GM19395 (cell line): ENCODE results near the gene PRKCE.

Experiments used
- ATAC-seq: cut with Tn5 transposase; IDR thresholded peaks from one replicate; pipeline ENCODE4 v1.9.1; 2021; ENCODE audit warnings: mild to moderate bottlenecking, moderate library complexity; ENCODE audit not compliant: unreplicated experiment

Gene PRKCE

DNA sequence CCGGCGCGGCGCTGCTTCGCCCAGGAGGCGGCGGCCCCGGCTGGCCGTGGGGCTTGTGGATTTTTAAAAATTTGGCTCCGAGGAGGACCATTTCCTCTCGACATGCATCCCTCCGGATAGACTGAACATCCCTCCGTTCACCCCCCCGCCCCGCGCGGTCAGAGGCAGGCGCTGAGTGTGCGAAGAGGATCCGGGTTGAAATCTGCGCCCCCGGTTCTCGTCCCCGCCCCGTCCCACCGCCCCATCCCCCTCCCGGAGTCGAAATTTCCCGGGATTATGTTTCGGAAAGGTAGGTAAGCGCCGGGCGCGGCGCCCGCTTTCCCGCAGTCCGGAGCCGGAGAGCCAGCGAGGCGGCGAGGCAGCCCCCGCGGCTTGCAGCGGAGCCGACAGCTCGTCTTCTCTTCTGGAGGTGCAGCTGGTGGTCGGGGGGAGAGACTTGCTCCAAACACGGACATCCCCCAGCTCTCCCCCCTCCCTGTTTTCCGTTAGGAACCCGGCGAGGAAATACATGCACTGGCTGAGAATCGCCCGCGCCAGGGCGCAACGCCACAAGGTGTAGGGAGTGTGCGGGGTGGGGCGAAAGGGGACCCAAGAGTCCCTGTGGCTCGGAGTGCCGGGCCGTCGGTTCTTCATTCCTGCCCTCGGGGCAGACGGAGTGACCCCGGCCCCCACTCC lies at the start of gene PRKCE:
TSS of gene PRKCE (plus strand) at position 261 of the 675 bp plus-strand sequence.
- ATAC-seq, result peak; percentile 18

DNA sequence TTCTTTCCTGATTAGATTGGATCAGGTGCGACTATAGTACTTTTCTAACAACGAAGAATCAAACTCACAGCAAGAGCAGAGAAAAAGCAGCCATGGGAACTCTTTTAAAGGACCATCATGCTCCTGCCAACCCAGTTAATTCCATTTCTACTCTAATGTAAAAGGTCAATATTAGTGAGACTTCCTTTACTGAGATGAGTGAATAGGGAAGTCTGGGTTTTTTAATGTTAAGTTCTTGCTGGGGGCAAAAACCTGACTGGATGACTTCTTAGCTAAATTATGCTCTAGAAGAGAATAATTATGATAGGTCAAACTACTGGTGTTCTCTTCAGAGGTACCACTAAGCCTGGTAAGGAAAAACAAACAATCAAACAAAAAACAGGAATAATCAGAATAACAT lies 48.9 kb upstream of the PRKCE start:
- ATAC-seq, result no peak

DNA sequence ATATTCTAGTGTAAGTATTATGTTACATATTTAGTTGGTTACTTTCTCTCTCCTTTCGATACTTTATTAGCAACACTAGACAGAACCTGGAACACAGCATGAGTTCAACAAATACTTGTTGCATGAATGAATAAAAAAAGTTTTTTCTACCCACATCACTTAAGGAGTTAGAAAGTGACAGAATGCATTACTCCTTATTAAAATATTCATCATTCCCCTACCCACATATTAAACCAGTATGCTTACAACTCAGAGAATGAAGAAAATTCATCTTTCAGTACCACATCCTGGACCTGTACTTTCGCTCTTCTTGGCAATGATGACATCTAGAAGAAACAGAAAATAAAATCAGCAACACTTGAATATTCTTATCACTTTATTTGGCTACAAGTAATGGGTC lies 46.4 kb upstream of the PRKCE start:
- no peak for ATAC-seq

DNA sequence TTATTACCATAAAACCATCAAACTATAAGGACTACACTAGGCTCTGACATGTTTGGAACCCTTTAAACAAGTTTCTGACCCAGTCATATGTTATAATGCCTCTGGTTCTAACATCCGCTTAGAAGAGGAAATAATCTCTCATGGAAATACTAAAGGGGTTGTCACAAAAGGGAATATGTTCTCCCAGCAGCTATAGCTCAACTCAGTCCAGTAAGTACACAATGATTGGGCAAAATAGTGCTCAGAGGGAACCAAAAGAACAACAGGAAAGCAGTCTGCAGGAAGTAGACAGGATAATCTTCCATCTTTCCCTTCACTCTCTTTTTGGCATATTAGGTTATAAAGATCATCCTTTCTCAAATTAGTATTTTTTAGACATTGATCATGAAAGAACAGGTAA lies 44.7 kb upstream of the PRKCE start:
- no peak for ATAC-seq

DNA sequence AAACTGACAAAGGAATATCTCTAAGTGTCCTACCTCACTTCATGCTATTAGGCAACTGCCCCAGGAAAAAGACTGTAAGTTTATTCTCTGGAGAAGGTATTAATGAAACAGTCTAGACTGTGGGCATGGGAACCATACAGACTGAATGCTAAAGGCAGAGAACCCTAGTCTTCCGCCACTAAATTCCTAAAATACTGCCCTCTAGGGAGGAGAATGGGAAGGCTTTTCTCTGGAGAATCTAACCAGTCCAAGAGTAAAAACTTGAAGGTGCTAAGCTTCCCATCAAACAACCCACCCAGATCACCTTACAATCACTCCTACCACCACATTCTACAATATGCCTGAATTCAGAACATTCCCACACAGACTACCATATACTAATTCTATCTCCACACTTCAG lies 43.8 kb upstream of the PRKCE start:
- no peak for ATAC-seq

DNA sequence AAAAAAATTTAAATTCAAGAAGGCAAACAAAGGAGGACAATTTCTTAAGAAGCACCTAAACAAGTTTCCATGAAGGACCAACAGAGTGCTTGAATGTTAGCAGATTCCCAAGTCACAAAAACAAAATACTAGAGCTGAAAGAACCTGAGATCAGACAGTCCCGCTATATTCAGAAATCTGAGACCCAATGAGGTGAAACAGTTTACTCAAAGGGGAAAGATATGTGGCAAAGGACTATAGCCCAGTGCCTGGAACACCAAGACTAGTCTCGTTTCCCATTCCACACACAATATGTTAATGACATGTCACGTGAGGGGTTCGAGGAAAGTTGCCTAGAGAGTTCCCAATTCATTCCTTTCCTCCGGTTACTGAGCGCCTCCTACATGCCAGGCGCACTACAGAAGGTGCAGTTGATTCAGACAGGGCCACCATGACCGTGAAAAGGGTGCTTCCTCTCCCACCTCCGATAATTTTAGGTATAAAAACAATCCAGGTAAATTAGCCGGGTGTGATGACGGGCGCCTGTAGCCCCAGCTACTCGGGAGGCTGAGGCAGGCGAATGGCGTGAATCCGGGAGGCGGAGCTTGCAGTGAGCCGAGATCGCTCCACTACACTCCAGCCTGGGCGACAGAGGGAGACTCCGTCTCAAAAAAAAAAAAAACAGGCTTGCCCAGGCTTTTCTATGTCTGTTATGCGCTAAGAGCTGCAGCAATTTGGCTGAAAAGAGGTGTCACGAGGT lies 41.0 kb upstream of the PRKCE start:
- ATAC-seq, result peak; percentile 66

DNA sequence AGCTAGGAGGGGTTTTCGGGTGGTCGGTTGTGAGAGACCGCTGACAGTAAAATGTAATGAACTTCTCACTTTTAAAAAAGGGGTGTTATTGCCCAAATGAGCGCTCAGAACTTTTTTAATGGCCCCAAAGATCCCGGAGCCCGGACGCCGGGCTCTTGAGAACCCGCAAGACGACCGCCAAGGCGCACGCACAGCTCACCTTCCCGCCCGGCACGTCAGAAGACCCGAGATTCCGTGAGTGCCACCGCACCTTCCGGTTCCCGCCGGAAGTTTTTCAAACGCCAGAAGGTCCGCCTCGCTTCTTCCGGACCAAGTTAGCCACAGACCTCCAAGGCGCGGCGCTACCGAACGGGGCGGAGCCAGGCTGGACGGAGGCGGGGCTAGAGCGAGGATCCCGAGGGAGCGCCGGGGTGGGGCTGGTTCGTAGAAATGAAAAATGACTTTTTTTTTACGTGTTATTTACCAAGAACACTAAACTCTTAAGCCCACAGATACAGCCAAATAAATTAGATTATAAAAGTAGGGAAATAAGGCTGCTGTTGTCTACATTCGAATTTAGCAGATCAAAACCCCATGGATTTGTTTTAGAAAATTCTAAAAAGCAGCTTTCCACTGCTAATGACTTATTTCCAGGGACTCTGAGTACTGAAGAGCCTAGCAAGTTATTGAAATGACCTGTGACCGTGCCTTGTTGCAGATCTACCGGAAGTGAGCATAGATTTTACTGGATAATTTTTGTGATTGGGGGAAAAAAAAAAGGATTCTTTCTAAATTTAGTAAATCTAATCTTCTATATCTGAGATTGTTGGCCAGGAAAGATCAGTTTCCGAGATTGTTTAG lies 40.2 kb upstream of the PRKCE start, which contains the start of gene SRBD1:
TSS of gene SRBD1 (minus strand) at position 248 of the 840 bp plus-strand sequence. CDS start 5,826 bp downstream, outside the sequence.
- peak; percentile 88 for ATAC-seq

DNA sequence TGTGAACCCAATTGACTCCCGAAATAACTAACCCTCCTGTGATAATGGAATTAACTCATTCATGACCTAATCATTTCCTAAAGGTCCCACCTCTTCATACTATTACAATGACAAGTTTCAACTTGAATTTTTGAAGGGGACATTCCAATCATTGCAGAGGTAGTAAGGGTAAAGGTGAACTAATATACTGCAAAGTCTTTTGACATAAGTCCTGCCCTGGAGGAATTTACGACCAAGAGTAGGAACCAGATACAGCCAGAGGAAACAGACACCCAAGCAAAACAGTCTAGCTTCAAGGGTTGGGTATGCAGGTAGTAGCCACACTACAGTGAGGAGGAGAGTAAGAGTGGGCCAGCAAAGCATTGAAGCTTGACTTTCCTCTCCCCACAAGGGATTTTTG lies 39.2 kb upstream of the PRKCE start:
- no peak for ATAC-seq

DNA sequence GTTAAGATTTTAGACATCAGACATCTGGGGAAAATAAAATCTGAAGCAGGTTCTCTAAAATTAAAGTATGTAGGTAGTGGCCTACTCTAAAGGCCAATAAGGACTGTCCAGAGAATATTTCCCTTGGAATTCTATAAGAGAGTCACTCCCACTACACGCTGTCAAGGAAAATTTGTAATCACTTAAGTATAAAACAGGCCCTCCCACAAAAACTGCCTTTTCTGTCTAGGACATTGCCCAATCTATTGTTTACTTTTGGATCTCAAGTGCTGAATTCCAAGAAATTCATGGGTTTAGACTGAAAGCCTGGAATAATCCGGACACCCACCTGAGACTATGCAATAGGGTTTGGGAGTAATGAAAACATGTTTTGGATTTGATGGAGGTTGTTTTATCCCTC lies 38.7 kb upstream of the PRKCE start:
- ATAC-seq, result no peak

DNA sequence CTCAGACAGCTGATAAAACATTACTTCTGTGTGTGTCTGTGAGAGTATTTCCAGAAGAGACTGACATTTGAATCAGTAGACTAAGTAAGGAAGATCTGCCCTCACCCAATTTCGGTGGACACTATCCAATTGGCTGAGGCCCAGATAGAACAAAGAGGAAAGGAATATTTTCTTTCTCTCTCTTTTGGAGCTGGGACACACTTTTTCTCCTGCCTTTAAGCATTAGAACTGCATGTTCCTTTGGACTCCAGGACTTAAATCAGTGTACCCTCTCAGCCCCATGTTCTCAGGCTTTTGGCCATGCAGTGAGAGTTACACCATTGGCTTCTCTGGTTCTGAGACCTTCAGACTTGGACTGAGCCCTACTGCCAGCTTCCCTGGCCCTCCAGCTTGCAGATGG lies 37.1 kb upstream of the PRKCE start:
- ATAC-seq, result no peak

DNA sequence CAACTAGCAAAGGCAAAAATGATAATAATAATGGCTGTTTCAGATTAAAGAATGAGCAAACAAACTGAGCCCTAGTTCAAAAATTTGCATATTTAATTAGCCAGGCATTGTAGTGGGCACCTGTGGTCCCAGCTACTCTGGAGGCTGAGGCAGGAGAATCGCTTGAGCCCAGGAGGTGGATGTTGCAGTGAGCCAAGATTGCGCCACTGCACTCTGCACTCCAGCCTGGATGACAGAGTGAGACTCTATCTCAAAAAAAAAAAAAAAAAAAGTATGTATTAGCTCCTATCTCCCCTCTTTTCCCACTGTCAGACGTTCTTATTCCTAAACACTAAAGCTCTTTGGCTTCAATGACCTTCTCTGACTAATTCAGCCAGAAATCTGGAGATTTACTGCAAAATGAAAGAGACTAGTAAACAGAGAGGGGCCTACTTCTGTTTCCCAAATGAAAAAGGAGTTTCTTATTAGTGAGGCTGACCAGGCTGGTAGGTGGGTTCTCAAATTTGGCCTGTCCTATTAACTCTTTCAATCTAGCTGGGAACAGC lies 36.5 kb upstream of the PRKCE start:
- ATAC-seq, result no peak

DNA sequence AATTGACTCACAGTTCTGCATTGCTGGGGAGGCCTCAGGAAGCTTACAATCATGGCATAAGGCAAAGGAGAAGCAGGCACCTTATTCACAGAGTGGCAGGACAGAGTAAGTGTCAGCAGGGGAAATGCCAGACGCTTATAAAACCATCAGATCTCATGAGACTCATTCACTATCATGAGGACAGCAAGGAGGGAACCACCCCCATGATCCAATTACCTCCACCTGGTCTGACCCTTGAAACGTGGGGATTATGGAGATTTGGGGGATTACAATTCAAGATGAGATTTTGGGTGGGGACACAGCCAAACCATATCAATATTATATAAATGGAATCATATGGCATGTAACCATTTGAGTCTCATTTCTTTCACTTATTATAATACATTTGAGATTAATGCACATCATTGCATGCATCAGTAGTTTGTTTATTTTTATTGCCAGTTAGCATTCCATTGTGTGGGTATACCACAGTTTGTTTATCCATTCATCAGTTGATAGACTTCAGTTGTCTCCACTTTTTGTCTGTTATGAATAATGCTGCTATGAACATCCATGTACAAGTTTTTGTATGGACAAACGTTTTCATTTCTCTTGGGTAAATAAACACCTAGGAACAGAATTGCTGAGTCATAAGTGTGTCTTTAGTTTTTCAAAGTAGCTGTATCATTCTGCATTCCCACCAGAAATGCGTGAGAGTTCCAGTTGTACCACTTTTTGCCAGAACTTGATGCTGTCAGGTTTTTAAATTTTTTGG lies 34.6 kb upstream of the PRKCE start:
- no peak for ATAC-seq

DNA sequence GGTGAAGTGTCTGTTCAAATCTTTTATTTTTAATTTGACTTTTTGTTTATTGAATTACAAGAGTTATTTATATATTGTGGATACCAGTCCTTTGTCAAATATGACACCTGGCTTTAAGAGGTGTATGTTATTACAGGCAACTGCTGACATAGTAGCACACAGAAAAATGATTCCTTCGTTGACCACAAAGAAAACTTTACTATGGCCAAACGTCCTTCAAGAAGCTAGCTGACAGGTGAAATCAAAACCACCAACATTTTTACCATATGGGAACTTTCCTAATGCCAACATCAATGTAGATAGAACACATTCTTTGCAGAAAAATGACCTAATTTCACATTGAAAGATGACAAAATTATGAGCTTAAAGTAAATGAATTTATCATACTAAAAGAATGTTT lies 34.0 kb upstream of the PRKCE start:
- no peak for ATAC-seq

DNA sequence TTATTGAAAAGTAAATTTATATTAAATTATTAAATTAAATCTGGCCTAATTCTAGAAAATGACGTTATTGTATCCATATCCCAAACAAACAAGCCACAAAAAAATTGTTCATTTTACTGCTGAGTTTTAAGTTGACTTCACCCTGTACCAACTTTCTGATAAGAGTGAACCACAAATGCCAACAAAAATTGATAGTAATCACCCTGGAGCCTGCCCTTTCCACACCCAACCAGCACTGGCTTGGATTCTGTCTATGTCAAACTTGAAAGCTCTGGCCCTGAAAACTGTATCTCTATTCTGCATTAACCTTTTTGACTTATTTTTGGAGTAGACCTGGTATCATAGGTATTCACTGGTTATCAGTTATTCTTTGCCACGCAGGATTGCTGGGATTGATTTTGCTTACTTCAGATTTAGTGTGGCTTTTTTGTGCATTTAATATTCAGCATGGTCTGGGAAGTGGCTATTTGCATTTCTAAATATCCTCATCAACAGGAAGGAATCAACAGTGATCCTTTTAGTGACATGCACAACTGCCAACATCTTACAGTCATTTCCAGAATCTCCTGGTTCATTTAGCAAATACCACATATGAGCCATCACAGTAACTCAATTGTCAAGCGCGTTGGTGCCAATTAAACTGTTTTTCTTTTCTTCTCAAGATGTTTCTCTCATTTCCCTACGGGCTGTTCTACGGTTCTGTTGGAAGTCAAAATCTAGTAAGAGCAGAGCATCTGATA lies 29.0 kb upstream of the PRKCE start:
- ATAC-seq, result no peak

DNA sequence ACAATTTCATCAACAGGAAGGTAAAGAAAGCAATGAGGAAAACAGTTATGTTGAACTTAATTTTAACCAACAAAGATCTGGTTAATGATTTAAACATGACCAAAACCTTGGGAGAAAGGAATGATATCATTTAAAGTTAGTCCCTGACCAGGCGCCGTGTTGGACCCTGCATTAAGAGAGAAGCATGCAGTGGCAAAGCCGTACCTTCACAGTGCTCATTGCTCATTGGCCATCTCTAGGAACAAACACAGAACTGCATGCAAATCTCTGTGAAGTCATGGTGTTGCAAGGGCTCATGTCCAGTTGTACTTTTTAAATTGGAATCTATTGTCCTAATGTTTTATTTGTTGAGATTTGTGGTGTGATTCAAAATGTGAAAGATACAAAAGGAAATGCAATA lies 28.4 kb upstream of the PRKCE start:
- no peak for ATAC-seq

DNA sequence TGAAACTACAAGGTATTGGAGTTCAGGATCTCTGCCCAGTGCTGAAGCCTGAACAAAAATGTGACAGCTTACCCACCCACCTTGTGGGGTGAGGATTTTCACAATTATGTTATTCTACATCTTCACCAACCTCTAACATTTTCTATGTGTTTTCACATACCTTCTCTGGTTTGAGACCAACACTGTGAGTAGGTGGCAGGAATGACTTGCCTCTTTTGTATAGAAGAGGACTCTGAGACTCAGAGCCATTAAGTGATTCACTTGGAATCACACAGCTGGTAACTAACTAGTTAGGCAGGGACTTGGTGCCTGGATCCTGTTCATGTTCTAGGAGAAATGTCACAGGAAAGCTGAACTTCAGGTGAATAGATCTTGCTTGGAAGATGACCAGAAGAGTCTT lies 25.7 kb upstream of the PRKCE start:
- ATAC-seq, result no peak

DNA sequence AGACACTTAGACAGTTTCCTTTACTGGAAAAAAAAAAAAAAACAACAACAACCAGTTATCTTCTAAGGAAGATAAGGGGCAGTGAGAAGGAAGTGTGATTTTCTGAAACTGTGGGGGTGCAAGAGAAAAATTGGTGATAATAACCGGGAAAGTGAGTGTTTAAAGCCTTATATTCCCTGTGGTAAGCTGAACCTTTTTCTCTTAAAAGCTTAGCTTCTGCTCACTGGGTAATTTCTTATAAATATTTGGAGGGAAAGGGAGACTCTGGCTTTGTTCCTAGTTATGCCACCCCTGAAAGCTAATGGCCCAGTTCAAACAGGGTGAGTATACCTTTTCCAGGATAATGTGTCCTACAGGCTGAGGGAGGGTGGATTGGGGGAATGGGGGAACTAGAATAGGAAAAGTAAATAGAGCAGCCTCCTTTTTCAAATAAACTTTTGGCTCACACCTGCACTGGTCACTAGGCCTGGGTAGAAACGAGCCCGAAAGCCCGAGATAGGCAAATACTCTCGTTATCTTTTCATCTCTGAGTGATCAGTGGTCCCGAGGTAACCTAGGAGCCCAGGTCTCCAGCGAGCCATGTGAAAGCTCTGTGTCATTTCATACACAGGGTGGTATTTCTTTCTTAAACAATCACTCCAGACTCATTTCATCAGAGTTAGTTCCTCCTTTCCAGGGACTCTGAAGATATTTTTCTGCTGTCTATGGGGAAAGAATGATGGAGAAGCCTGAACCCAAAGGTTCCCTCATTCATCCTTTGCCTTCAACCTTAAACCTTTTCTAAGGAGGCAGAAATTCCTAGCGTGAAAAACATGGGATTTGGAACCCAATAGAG lies 24.9 kb upstream of the PRKCE start:
- ATAC-seq, result no peak

DNA sequence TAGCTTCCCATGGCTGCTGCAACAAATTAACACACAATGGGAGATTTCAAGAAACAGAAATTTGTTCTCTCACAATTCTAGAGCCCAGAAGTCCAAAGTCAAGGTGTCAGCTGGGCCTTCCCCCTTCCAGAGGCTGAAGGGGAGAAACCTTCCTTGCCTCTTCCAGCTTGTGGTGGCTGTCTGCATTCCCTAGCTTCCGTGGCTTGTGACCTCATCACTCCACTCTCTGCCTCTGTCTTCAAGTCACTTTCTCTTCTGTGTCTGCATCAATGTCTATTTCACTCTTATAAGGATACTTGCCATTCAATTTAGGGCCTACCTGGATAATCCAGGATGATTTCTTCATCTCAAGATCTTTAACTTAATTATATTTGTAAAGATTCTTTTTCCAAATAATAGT lies 23.6 kb upstream of the PRKCE start:
- ATAC-seq, result no peak

DNA sequence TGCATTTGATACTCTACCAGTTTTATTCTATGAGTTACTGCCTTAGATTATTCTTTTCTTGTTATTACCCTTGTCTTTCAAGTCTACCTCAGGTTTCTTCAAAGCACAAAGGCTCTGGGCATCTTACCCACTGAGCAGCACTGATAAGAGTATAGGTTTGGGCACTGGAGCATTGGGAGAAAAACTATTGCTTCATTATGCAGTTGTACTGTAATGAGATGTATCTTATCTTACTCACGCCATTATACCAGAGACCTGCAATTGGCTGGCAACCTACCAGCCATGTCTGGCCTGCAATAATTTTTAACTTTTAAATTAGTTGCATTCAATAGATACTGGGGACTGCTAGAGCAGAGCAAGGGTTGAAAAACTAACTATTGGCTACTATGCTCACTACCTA lies 21.5 kb upstream of the PRKCE start:
- ATAC-seq, result no peak
